Vagina (tissue), 2 donors: ENCODE data around the gene TMX1. TPM values are rescaled to one million over a fixed set of nuclear protein-coding genes. Genes with fewer than 3 reads are reported as not detected.

Source experiments
- DNase-seq, 2 donors: peaks; one replicate each; pipeline ENCODE4 v3.0.0-alpha.2; 2017; ENCODE audit errors: extremely low spot score in 2 of 2
- H3K27ac ChIP-seq: fragments of 200-600 bp; sonication (generic); one replicate; pipeline ENCODE4 v1.5.1; 2019
- H3K27me3 ChIP-seq: fragments of 200-600 bp; sonication (generic); one replicate; pipeline ENCODE4 v1.5.1; 2019
- H3K36me3 ChIP-seq, 2 donors: fragments of 200-600 bp; sonication (generic); one replicate each; pipeline ENCODE4 v1.5.1; 2017 to 2019
- H3K4me1 ChIP-seq: fragments of 200-600 bp; sonication (generic); one replicate; pipeline ENCODE4 v1.5.1; 2019
- H3K4me3 ChIP-seq, 2 donors: fragments of 200-600 bp; sonication (generic); 1 replicate in 1 of 2; 2 replicates in 1 of 2; pipeline ENCODE4 v1.5.1; 2016 to 2019
- H3K9me3 ChIP-seq: fragments of 200-600 bp; sonication (generic); one replicate; pipeline ENCODE4 v1.5.1; 2019
- CTCF ChIP-seq, 3 experiments: fragments of 450-650 bp in 2 of 3; fragments of 200-600 bp in 1 of 3; sonication (generic) in 1 of 3; IDR thresholded peaks; one replicate each; pipeline ENCODE4 v1.5.1; 2017 to 2019; ENCODE audit warnings: antibody characterized with exemption in 3 of 3, mild to moderate bottlenecking in 2 of 3, moderate library complexity in 2 of 3
- POLR2A ChIP-seq, 2 donors: fragments of 450-650 bp; IDR thresholded peaks; one replicate each; pipeline ENCODE4 v1.6.1; 2017; ENCODE audit warnings: antibody characterized with exemption in 2 of 2, mild to moderate bottlenecking in 2 of 2, moderate library complexity in 2 of 2
- POLR2AphosphoS5 ChIP-seq, 2 donors: sonication (generic); formaldehyde crosslinking; IDR thresholded peaks; one replicate each; pipeline ENCODE4 v1.9.0; 2017; ENCODE audit warnings: antibody characterized with exemption in 2 of 2, mild to moderate bottlenecking in 2 of 2, low read depth in 1 of 2; ENCODE audit not compliant: insufficient read depth in 1 of 2
- intact Hi-C: fragments of 100-400 bp; cut with DNase I; formaldehyde crosslinking; loops from one replicate; pipeline ENCODE4 v1.15.1; 2023
- total RNA-seq: library from RNA; depleted of rRNA; stranded (reverse); fragments of >200 nt; gene quantifications from one replicate; pipeline ENCODE4 v1.2.3, GENCODE V29; 2016

Gene TMX1
- total RNA-seq, 1 donor from 2014 or later = 17.4 TPM

GRCh38 chr14:51248016-51248987 lies 8.3 kb downstream of the TMX1 start:
- no peak overlapping the region for H3K27ac ChIP-seq
- no peak for DNase-seq
- intact Hi-C loops = no loop called here
- H3K4me1 ChIP-seq = no peaks in the 10 kb centered on the region
- H3K4me3 ChIP-seq = no peak overlapping the region
- H3K36me3 ChIP-seq = peaks cover 0 to 64% of the 10 kb centered on the region in 2 donors
- no peaks in the 10 kb centered on the region for H3K9me3 ChIP-seq
- no peaks in the 10 kb centered on the region for H3K27me3 ChIP-seq
- no peak for TF ChIP-seq POLR2A (IDR thresholded peaks at IDR 0.05)
- TF ChIP-seq CTCF (IDR thresholded peaks at IDR 0.05) = no peak
- TF ChIP-seq POLR2AphosphoS5 (IDR thresholded peaks at IDR 0.05; ENCODE audit: insufficient read depth in 1 of 2, low read depth in 1 of 2) = no peak

DNA sequence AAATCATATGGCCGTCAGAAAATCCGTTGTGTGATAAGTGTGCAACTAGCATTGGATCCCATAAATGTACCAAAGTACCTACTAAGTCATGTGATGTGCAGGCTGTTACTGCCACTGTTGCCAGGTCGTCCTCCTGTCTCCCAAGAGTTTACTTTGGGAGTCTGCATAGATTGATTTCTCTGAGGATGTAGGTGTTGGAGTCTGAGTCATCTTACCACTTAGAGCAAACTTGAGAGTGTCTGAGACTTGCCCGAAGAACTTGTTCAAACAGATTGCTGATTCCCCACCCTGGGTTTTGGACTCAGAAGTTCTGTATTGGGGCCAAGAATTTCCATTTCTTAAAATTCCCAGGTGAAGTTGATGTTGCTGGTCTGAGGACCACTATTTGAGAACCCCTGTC lies 11.4 kb downstream of the TMX1 start:
- DNase-seq = no peak
- TF ChIP-seq POLR2AphosphoS5 (IDR thresholded peaks at IDR 0.05; ENCODE audit: insufficient read depth in 1 of 2, low read depth in 1 of 2) = no peak
- TF ChIP-seq POLR2A (IDR thresholded peaks at IDR 0.05) = no peak
- no peak for TF ChIP-seq CTCF (IDR thresholded peaks at IDR 0.05)
- no peaks in the 10 kb centered on the region for H3K27me3 ChIP-seq
- H3K27ac ChIP-seq = no peak overlapping the region
- no peak overlapping the region for H3K4me3 ChIP-seq
- intact Hi-C loops = no loop called here
- H3K4me1 ChIP-seq = no peaks in the 10 kb centered on the region
- H3K9me3 ChIP-seq = no peaks in the 10 kb centered on the region
- H3K36me3 ChIP-seq = peaks cover 0 to 56% of the 10 kb centered on the region in 2 donors

DNA sequence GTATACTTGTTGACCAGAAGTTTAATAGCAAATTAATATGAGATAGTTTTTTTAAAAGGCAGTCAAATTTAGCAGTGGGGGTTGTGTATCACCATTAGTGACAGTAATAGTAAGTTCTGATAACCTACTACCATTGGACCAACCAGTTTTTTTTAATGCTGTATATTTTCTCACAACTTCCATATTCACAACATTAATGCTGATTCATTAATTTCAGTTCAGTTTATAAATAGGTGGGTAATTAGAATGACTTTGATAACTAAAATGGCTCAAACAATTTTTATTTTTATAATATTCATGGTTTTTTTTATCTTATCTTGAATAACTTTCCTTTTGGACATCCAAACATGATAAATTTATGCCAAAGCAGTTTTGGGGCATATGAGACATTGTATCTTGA lies 13.8 kb downstream of the TMX1 start:
- H3K36me3 ChIP-seq = peaks cover 0 to 46% of the 10 kb centered on the region in 2 donors
- no peak overlapping the region for H3K4me3 ChIP-seq
- no peaks in the 10 kb centered on the region for H3K27me3 ChIP-seq
- TF ChIP-seq POLR2A (IDR thresholded peaks at IDR 0.05) (no peak), CTCF (IDR thresholded peaks at IDR 0.05) (no peak), POLR2AphosphoS5 (IDR thresholded peaks at IDR 0.05; ENCODE audit: insufficient read depth in 1 of 2, low read depth in 1 of 2) (no peak)
- intact Hi-C loops = no loop called here
- no peaks in the 10 kb centered on the region for H3K9me3 ChIP-seq
- H3K27ac ChIP-seq = no peak overlapping the region
- no peak for DNase-seq
- H3K4me1 ChIP-seq = no peaks in the 10 kb centered on the region

DNA sequence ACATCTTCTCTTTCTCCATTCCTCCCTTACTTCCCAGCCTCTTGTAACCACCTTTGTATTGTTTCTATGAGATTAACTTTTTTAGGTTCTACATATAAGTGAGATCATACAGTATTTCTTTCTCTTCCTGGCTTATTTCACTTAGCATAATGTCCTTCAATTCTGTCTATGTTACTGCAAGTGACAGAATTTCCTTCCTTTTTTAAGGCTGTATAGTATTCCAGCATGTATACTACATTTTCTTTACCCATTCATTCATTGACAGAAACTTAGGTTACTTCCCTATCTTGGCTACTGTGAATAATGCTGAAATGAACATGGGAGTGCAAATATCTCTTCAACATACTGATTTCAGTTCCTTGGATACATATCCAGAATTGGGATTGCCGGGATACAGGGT lies 18.2 kb downstream of the TMX1 start:
- Histone ChIP-seq H3K9me3 (no peaks in the 10 kb centered on the region), H3K4me3 (no peak overlapping the region), H3K4me1 (no peaks in the 10 kb centered on the region), H3K27me3 (no peaks in the 10 kb centered on the region), H3K36me3 (peaks cover 0 to 20% of the 10 kb centered on the region in 2 donors), H3K27ac (no peak overlapping the region)
- TF ChIP-seq POLR2A (IDR thresholded peaks at IDR 0.05) (no peak), POLR2AphosphoS5 (IDR thresholded peaks at IDR 0.05; ENCODE audit: insufficient read depth in 1 of 2, low read depth in 1 of 2) (no peak), CTCF (IDR thresholded peaks at IDR 0.05) (no peak)
- no peak for DNase-seq
- intact Hi-C loops = no loop called here

GRCh38 chr14:51258788-51259187 lies 18.7 kb downstream of the TMX1 start:
- H3K36me3 ChIP-seq = peaks cover 0 to 20% of the 10 kb centered on the region in 2 donors
- DNase-seq = no peak
- H3K4me1 ChIP-seq = no peaks in the 10 kb centered on the region
- no peaks in the 10 kb centered on the region for H3K27me3 ChIP-seq
- no peaks in the 10 kb centered on the region for H3K9me3 ChIP-seq
- TF ChIP-seq POLR2AphosphoS5 (IDR thresholded peaks at IDR 0.05; ENCODE audit: insufficient read depth in 1 of 2, low read depth in 1 of 2) (no peak), POLR2A (IDR thresholded peaks at IDR 0.05) (no peak), CTCF (IDR thresholded peaks at IDR 0.05) (no peak)
- H3K27ac ChIP-seq = no peak overlapping the region
- intact Hi-C loops = no loop called here
- H3K4me3 ChIP-seq = no peak overlapping the region
